Measurements from ENCODE around the gene KRTAP5-6.

Gene KRTAP5-6

GRCh38 chr11:1696608-1697570, at the start of gene KRTAP5-6:
Gene KRTAP5-6, plus strand, starts transcription at chr11:1697195. Its CDS starts 51 bp downstream, at chr11:1697246.
- no peak for DNase-seq

- DNase-seq = no peak
Measured at GRCh38 chr11:1647901-1648652, 48.9 kb upstream of the KRTAP5-6 start.

GRCh38 chr11:1648653-1649420, 48.2 kb upstream of the KRTAP5-6 start:
- DNase-seq = no peak

GRCh38 chr11:1650034-1650917, 46.7 kb upstream of the KRTAP5-6 start:
- no peak for DNase-seq

- DNase-seq = no peak
Measured at GRCh38 chr11:1650918-1651262, 46.1 kb upstream of the KRTAP5-6 start.

- DNase-seq = no peak
Measured at GRCh38 chr11:1651411-1651980, 45.5 kb upstream of the KRTAP5-6 start.

GRCh38 chr11:1652026-1652425, 45.0 kb upstream of the KRTAP5-6 start:
- no peak for DNase-seq

- DNase-seq = no peak
Measured at GRCh38 chr11:1652442-1652770, 44.6 kb upstream of the KRTAP5-6 start.

GRCh38 chr11:1652771-1653540, 44.0 kb upstream of the KRTAP5-6 start:
- DNase-seq = peak; percentile 67

- DNase-seq = no peak
Measured at GRCh38 chr11:1653541-1654387, 43.2 kb upstream of the KRTAP5-6 start.

GRCh38 chr11:1654388-1655167, 42.4 kb upstream of the KRTAP5-6 start:
- no peak for DNase-seq

GRCh38 chr11:1655168-1656060, 41.6 kb upstream of the KRTAP5-6 start:
- no peak for DNase-seq

- DNase-seq = no peak
Measured at GRCh38 chr11:1656061-1656441, 40.9 kb upstream of the KRTAP5-6 start.

GRCh38 chr11:1656670-1657069, 40.3 kb upstream of the KRTAP5-6 start:
- no peak for DNase-seq

GRCh38 chr11:1659506-1659905, 37.5 kb upstream of the KRTAP5-6 start:
- DNase-seq = no peak

GRCh38 chr11:1660111-1660867, 36.7 kb upstream of the KRTAP5-6 start:
- no peak for DNase-seq
